IMR-90 (cell line): ENCODE data around the gene TCEAL6. TPM values are rescaled to one million over a fixed set of nuclear protein-coding genes. Genes with fewer than 3 reads are reported as not detected.

Experiments used
- ATAC-seq: fragments of 200-7000 bp; cut with Tn5 transposase; 2 replicates; pipeline ENCODE4 v1.9.1; 2020; ENCODE audit warnings: low read depth, mild to moderate bottlenecking, moderate library complexity
- BruUV-seq: library from RNA; stranded (reverse); fragments of 400-500 nt; replicated peaks from 2 replicates; lab custom pipeline; 2021; lab: Mats Ljungman, UMichigan
- CTCF ChIA-PET: fragments of 300-600 bp; formaldehyde crosslinking; extraction: SDS; loops from one replicate; lab custom pipeline; 2021; ENCODE audit warnings: antibody characterized with exemption; lab: Yijun Ruan, JAX
- POLR2A ChIA-PET: fragments of 300-600 bp; sonication (Branson Sonifier 250); formaldehyde crosslinking; loops from one replicate; lab custom pipeline; 2022; ENCODE audit warnings: antibody characterized with exemption; ENCODE audit not compliant: unreplicated experiment; lab: Charles Lee
- DNase-seq: peaks from one replicate; pipeline ENCODE4 v3.0.0; 2013
- H2AFZ ChIP-seq: replicated peaks from 2 replicates; pipeline ENCODE3; 2013; ENCODE audit warnings: low read length, mild to moderate bottlenecking; ENCODE audit not compliant: poor library complexity
- H2AK5ac ChIP-seq: 2 replicates; pipeline ENCODE4 v1.6.1; 2013; ENCODE audit warnings: low read depth, low read length, inconsistent platforms
- H2AK9ac ChIP-seq: replicated peaks from 2 replicates; pipeline ENCODE3; 2013; ENCODE audit warnings: mild to moderate bottlenecking, low read depth, low read length, moderate library complexity; ENCODE audit not compliant: poor library complexity
- H2BK120ac ChIP-seq: 2 replicates; pipeline ENCODE4 v1.6.1; 2013; ENCODE audit warnings: low read depth, low read length, inconsistent platforms
- H2BK15ac ChIP-seq: 3 replicates; pipeline ENCODE4 v1.6.1; 2013; ENCODE audit warnings: low read depth, low read length, inconsistent platforms
- H2BK20ac ChIP-seq: 2 replicates; pipeline ENCODE4 v1.6.1; 2013; ENCODE audit warnings: low read depth, mild to moderate bottlenecking, inconsistent platforms, low read length, moderate library complexity
- H2BK5ac ChIP-seq: 2 replicates; pipeline ENCODE4 v1.6.1; 2013; ENCODE audit warnings: mild to moderate bottlenecking, low read depth, low read length, inconsistent platforms; ENCODE audit not compliant: poor library complexity, severe bottlenecking
- H3K14ac ChIP-seq: replicated peaks from 2 replicates; pipeline ENCODE4 v1.6.1; 2013; ENCODE audit warnings: low read depth, low read length, inconsistent platforms
- H3K18ac ChIP-seq: 2 replicates; pipeline ENCODE4 v1.6.1; 2013; ENCODE audit warnings: low read depth, low read length, control low read depth
- H3K23ac ChIP-seq: 2 replicates; pipeline ENCODE4 v1.6.1; 2013; ENCODE audit warnings: low read depth, low read length, inconsistent platforms
- H3K27ac ChIP-seq: 2 replicates; pipeline ENCODE4 v1.5.1; 2013; ENCODE audit warnings: mild to moderate bottlenecking, control low read depth, low read length; ENCODE audit not compliant: insufficient read depth
- H3K27me3 ChIP-seq: 2 replicates; pipeline ENCODE4 v1.6.1; 2013; ENCODE audit warnings: low read length; ENCODE audit not compliant: control insufficient read depth, insufficient read depth
- H3K36me3 ChIP-seq: 2 replicates; pipeline ENCODE4 v1.6.1; 2013; ENCODE audit warnings: low read length, mixed read lengths; ENCODE audit not compliant: control insufficient read depth, insufficient read depth
- H3K4ac ChIP-seq: 2 replicates; pipeline ENCODE4 v1.6.1; 2013; ENCODE audit warnings: low read depth, low read length, inconsistent platforms
- H3K4me1 ChIP-seq: 2 replicates; pipeline ENCODE4 v1.6.1; 2013; ENCODE audit warnings: low read length, mixed read lengths; ENCODE audit not compliant: control insufficient read depth, insufficient read depth
- H3K4me2 ChIP-seq: 2 replicates; pipeline ENCODE4 v1.6.1; 2013; ENCODE audit warnings: low read depth, mild to moderate bottlenecking, control low read depth, low read length, moderate library complexity
- H3K4me3 ChIP-seq: 2 replicates; pipeline ENCODE4 v1.5.1; 2013; ENCODE audit warnings: low read depth, mild to moderate bottlenecking, control low read depth, low read length, moderate library complexity; ENCODE audit not compliant: insufficient read depth
- H3K56ac ChIP-seq: 2 replicates; pipeline ENCODE4 v1.6.1; 2013; ENCODE audit warnings: low read length, inconsistent platforms; ENCODE audit not compliant: insufficient read depth; ENCODE audit errors: extremely low read depth
- H3K79me1 ChIP-seq, 2 experiments: 2 replicates each; pipeline ENCODE4 v1.6.1; 2013; ENCODE audit warnings: low read length in 2 of 2, inconsistent platforms in 1 of 2, low read depth in 1 of 2
- H3K9ac ChIP-seq: 2 replicates; pipeline ENCODE4 v1.6.1; 2013; ENCODE audit warnings: low read depth, low read length, control low read depth
- H3K9me1 ChIP-seq: 2 replicates; pipeline ENCODE4 v1.6.1; 2013; ENCODE audit warnings: low read length, inconsistent platforms; ENCODE audit not compliant: insufficient read depth
- H3K9me3 ChIP-seq: 2 replicates; pipeline ENCODE4 v1.6.1; 2013; ENCODE audit warnings: low read length; ENCODE audit not compliant: control insufficient read depth, insufficient read depth
- H4K20me1 ChIP-seq: 2 replicates; pipeline ENCODE4 v1.6.1; 2013; ENCODE audit warnings: low read length, inconsistent platforms; ENCODE audit not compliant: insufficient read depth
- H4K5ac ChIP-seq: 2 replicates; pipeline ENCODE4 v1.6.1; 2013; ENCODE audit warnings: mild to moderate bottlenecking, low read depth, low read length, control low read depth
- H4K8ac ChIP-seq, 2 experiments: 2 replicates each; pipeline ENCODE4 v1.6.1; 2013; ENCODE audit warnings: low read depth in 2 of 2, low read length in 2 of 2, control low read depth in 1 of 2, inconsistent platforms in 1 of 2
- H4K91ac ChIP-seq: 2 replicates; pipeline ENCODE4 v1.6.1; 2013; ENCODE audit warnings: low read depth, low read length, inconsistent platforms; ENCODE audit not compliant: insufficient read depth
- BHLHE40 ChIP-seq: fragments of 150-350 bp; IDR thresholded peaks from 2 replicates; pipeline ENCODE4 v1.6.1; 2016; ENCODE audit warnings: mild to moderate bottlenecking, low read depth, low read length
- CEBPB ChIP-seq: IDR thresholded peaks from 2 replicates; pipeline ENCODE4 v1.6.1; 2012; ENCODE audit warnings: low read depth, low read length, improper control_type of control experiment
- FOS ChIP-seq: fragments of 150-350 bp; IDR thresholded peaks from 2 replicates; pipeline ENCODE4 v1.6.1; 2016; ENCODE audit warnings: low read depth, low read length
- MAFK ChIP-seq: IDR thresholded peaks from 2 replicates; pipeline ENCODE4 v1.6.1; 2012; ENCODE audit warnings: low read depth, low read length, improper control_type of control experiment
- MAZ ChIP-seq: IDR thresholded peaks from 2 replicates; pipeline ENCODE4 v1.6.1; 2012; ENCODE audit warnings: low read depth, mild to moderate bottlenecking, low read length, improper control_type of control experiment, moderate library complexity, borderline replicate concordance
- MXI1 ChIP-seq: IDR thresholded peaks from 2 replicates; pipeline ENCODE4 v1.6.1; 2012; ENCODE audit warnings: low read depth, mild to moderate bottlenecking, low read length, moderate library complexity, borderline replicate concordance
- POLR2A ChIP-seq: IDR thresholded peaks from 2 replicates; pipeline ENCODE4 v1.6.1; 2012; ENCODE audit warnings: mild to moderate bottlenecking, low read depth, low read length
- RCOR1 ChIP-seq: IDR thresholded peaks from 2 replicates; pipeline ENCODE4 v1.6.1; 2012; ENCODE audit warnings: mild to moderate bottlenecking, low read length, improper control_type of control experiment; ENCODE audit not compliant: insufficient replicate concordance
- RFX5 ChIP-seq: IDR thresholded peaks from 2 replicates; pipeline ENCODE4 v1.8.0; 2012; ENCODE audit warnings: low read depth, mild to moderate bottlenecking, low read length, moderate library complexity
- SMC3 ChIP-seq: fragments of 150-350 bp; IDR thresholded peaks from 2 replicates; pipeline ENCODE4 v1.6.1; 2016; ENCODE audit warnings: low read depth, mild to moderate bottlenecking, antibody characterized with exemption, low read length, moderate library complexity
- USF2 ChIP-seq: fragments of 150-350 bp; IDR thresholded peaks from 2 replicates; pipeline ENCODE4 v1.6.1; 2017; ENCODE audit warnings: mild to moderate bottlenecking, antibody characterized with exemption, low read length, low read depth
- WGBS, 2 experiments: methylation state at CpG; one replicate each; pipeline versions ENCODE4 v1.1.5 to v1.1.7; 2013; ENCODE audit warnings: missing lambda C conversion rate in 2 of 2; ENCODE audit not compliant: insufficient read length in 1 of 2; ENCODE audit errors: extremely low coverage in 2 of 2; 5-methylcytosine and 5-hydroxymethylcytosine counted together
- dilution Hi-C: fragments of 300-500 bp; cut with HindIII; formaldehyde crosslinking; loops from one replicate; pipeline ENCODE4 v1.14.3; 2018; ENCODE audit warnings: low sequenced_read_pairs; ENCODE audit not compliant: unreplicated experiment
- in situ Hi-C: fragments of 300-500 bp; cut with MboI; formaldehyde crosslinking; loops from 3 replicates; pipeline ENCODE4 v1.14.3; 2019; ENCODE audit warnings: low sequenced_read_pairs, inconsistent platforms, mixed read lengths
- intact Hi-C: fragments of 100-400 bp; cut with micrococcal nuclease; formaldehyde crosslinking; loops from 2 replicates; pipeline ENCODE4 v1.10.0; 2022
- polyA plus RNA-seq, 3 experiments: library from polyadenylated mRNA; depleted of rRNA; stranded (reverse); fragments of >200 nt; gene quantifications; 2 replicates each; pipeline ENCODE4 v1.2.3, GENCODE V29; 2012; ENCODE audit warnings: low replicate concordance in 1 of 3
- total RNA-seq: library from RNA; depleted of rRNA; stranded (reverse); fragments of >200 nt; gene quantifications from 2 replicates; pipeline ENCODE4 v1.2.3, GENCODE V29; 2012
- TF ChIP-seq, protein P1 (sequence below): fragments of 150-350 bp; IDR thresholded peaks from 2 replicates; pipeline ENCODE4 v1.6.1; 2016; ENCODE audit warnings: low read depth, mild to moderate bottlenecking, low read length, moderate library complexity, borderline replicate concordance
- TF ChIP-seq, protein P2 (sequence below): conservative IDR thresholded peaks from 2 replicates; pipeline ENCODE4 v1.5.1; 2012; ENCODE audit warnings: mild to moderate bottlenecking, low read depth, low read length, improper control_type of control experiment

Gene TCEAL6
- total and polyA plus RNA-seq, 2 of the 4 experiments (the other 2 are of a cell fraction): not detected

- H3K18ac ChIP-seq: no peak within 1 kb of the TSS
- no peak within 1 kb of the TSS for H3K56ac ChIP-seq
- no peak within 1 kb of the TSS for H3K9ac ChIP-seq
- dilution Hi-C loops (no loop called here), in situ Hi-C loops (no loop called here), intact Hi-C loops (no loop called here)
- peak within 1 kb of the TSS; percentile 65 for H2AK9ac ChIP-seq
- no TSS peak for BruUV-seq
- H3K4me1 ChIP-seq: no peaks in the 10 kb centered on the region
- H4K5ac ChIP-seq: no peak within 1 kb of the TSS
- no peak within 1 kb of the TSS for H2BK15ac ChIP-seq
- no peaks in the 10 kb centered on the region for H3K9me1 ChIP-seq
- H2BK120ac ChIP-seq: no peak within 1 kb of the TSS
- DNase-seq: no peak
- H2BK20ac ChIP-seq: no peak within 1 kb of the TSS
- H2AFZ ChIP-seq: peak within 1 kb of the TSS; percentile 79
- H4K20me1 ChIP-seq: no peaks in the 10 kb centered on the region
- H3K36me3 ChIP-seq: no peaks in the 10 kb centered on the region
- no peaks in the 10 kb centered on the region for H3K79me1 ChIP-seq
- H3K9me3 ChIP-seq: no peaks in the 10 kb centered on the region
- no peak within 1 kb of the TSS for H2BK5ac ChIP-seq
- H4K8ac ChIP-seq: no peak within 1 kb of the TSS
- TF ChIP-seq BHLHE40: no peak
- TF ChIP-seq, protein P1, sequence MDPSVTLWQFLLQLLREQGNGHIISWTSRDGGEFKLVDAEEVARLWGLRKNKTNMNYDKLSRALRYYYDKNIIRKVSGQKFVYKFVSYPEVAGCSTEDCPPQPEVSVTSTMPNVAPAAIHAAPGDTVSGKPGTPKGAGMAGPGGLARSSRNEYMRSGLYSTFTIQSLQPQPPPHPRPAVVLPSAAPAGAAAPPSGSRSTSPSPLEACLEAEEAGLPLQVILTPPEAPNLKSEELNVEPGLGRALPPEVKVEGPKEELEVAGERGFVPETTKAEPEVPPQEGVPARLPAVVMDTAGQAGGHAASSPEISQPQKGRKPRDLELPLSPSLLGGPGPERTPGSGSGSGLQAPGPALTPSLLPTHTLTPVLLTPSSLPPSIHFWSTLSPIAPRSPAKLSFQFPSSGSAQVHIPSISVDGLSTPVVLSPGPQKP: no peak
- no peak for TF ChIP-seq RFX5
- TF ChIP-seq RCOR1: no peak
- TF ChIP-seq MXI1: no peak
- no peak for TF ChIP-seq SMC3
- TF ChIP-seq POLR2A: no peak
- TF ChIP-seq MAFK: no peak
- no peak for TF ChIP-seq CEBPB
- no peak for TF ChIP-seq USF2
- TF ChIP-seq MAZ: no peak
- TF ChIP-seq, protein P2, sequence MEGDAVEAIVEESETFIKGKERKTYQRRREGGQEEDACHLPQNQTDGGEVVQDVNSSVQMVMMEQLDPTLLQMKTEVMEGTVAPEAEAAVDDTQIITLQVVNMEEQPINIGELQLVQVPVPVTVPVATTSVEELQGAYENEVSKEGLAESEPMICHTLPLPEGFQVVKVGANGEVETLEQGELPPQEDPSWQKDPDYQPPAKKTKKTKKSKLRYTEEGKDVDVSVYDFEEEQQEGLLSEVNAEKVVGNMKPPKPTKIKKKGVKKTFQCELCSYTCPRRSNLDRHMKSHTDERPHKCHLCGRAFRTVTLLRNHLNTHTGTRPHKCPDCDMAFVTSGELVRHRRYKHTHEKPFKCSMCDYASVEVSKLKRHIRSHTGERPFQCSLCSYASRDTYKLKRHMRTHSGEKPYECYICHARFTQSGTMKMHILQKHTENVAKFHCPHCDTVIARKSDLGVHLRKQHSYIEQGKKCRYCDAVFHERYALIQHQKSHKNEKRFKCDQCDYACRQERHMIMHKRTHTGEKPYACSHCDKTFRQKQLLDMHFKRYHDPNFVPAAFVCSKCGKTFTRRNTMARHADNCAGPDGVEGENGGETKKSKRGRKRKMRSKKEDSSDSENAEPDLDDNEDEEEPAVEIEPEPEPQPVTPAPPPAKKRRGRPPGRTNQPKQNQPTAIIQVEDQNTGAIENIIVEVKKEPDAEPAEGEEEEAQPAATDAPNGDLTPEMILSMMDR: no peak
- TF ChIP-seq FOS: no peak
- ChIA-PET POLR2A (no interaction called here), CTCF (no interaction called here)
- H3K23ac ChIP-seq: no peak within 1 kb of the TSS
- no peak within 1 kb of the TSS for H3K4me3 ChIP-seq
- no peak within 1 kb of the TSS; the same call in 1 of the 2 replicates for H3K4me2 ChIP-seq
- H4K91ac ChIP-seq: no peak within 1 kb of the TSS
- H3K27me3 ChIP-seq: peaks cover 2% of the 10 kb centered on the region; the same call in 1 of the 2 replicates
- ATAC-seq: no peak
- WGBS, 2 experiments: 20% methylated on average over 2 of the region's 15 CpGs; no CpG with 5 or more reads in 1 of the 2 experiments
- H3K27ac ChIP-seq: no peak within 1 kb of the TSS
- no peak within 1 kb of the TSS for H3K14ac ChIP-seq
- H3K4ac ChIP-seq: no peak within 1 kb of the TSS
- no peak within 1 kb of the TSS for H2AK5ac ChIP-seq
Measured at GRCh38 chrX:102155806-102156179, 13.5 kb upstream of the TCEAL6 start, which contains the start of gene BEX5. TSS of gene BEX5 (minus strand) at chrX:102155977. CDS start at chrX:102154265, 1,712 bp downstream.
